ENCODE measurements around the gene SLC5A6. TPM values are rescaled to one million over a fixed set of nuclear protein-coding genes. Genes with fewer than 3 reads are reported as not detected.

The SLC5A6 gene
- polyA plus RNA-seq, 2 of the 4 experiments (the other 2 are of a cell fraction) = 82.7 to 86.7 TPM

- no peak for DNase-seq (ENCODE audit: low read depth in 1 of 2, low spot score in 1 of 2)
- no peak overlapping the region for H3K27ac ChIP-seq
- POLR2A ChIA-PET = no interaction called here
- no peak overlapping the region for H3K4me3 ChIP-seq
- no peak for TF ChIP-seq HES2 (IDR thresholded peaks at IDR 0.05)
- FAIRE-seq = no peak
- no peaks in the 10 kb centered on the region for H3K4me1 ChIP-seq
- 37% methylated on average over 6 of the region's 6 CpGs for WGBS (ENCODE audit: missing lambda C conversion rate)
- no peaks in the 10 kb centered on the region for H3K9me3 ChIP-seq
- CTCF ChIA-PET = interaction anchor here (0.9 to 5.1 kb wide), 8 partner anchors 9 to 100 kb away, joined by 3 to 34 read pairs (median 5); no protein-coding TSS in a partner anchor
- H3K4me2 ChIP-seq = no peak overlapping the region
- ATAC-seq = peak in 1 of 2 experiments; percentile 51; a peak in 3 of 6 replicates
These were observed 26.6 kb downstream of the SLC5A6 start for GRCh38 chr2:27185331-27186026.

GRCh38 chr2:27184115-27184514, 28.0 kb downstream of the SLC5A6 start:
- H3K4me1 ChIP-seq = no peaks in the 10 kb centered on the region
- ChIA-PET POLR2A (no interaction called here), CTCF (interaction anchor here (0.7 to 3.6 kb wide), 7 partner anchors 8 to 391 kb away, joined by 3 to 16 read pairs (median 5); no protein-coding TSS in a partner anchor)
- H3K4me3 ChIP-seq = no peak overlapping the region
- no peak overlapping the region for H3K4me2 ChIP-seq
- H3K9me3 ChIP-seq = no peaks in the 10 kb centered on the region
- TF ChIP-seq POLR2A (IDR thresholded peaks at IDR 0.05; ENCODE audit: low read length) (no peak), MAFK (IDR thresholded peaks at IDR 0.05; ENCODE audit: partially characterized antibody) (no peak), EP300 (IDR thresholded peaks at IDR 0.05) (no peak), E2F6 (IDR thresholded peaks at IDR 0.05; ENCODE audit: borderline replicate concordance, low read depth) (no peak), BCL3 (IDR thresholded peaks at IDR 0.05) (no peak), PBX3 (IDR thresholded peaks at IDR 0.05) (no peak), TFCP2L1 (CRISPR knock-in tag; IDR thresholded peaks at IDR 0.05) (no peak), HOXB13 (CRISPR knock-in tag; IDR thresholded peaks at IDR 0.05; ENCODE audit: low read depth) (no peak), CTCF (IDR thresholded peaks at IDR 0.05) (no peak), HES2 (IDR thresholded peaks at IDR 0.05) (no peak), RAD21 (conservative IDR thresholded peaks at IDR 0.05 in 1 of 2, IDR thresholded peaks at IDR 0.05 in 1 of 2) (no peak), TP53 (CRISPR knock-in tag; IDR thresholded peaks at IDR 0.05) (no peak), RFX5 (IDR thresholded peaks at IDR 0.05) (no peak), JUN (IDR thresholded peaks at IDR 0.05) (no peak), GATA3 (IDR thresholded peaks at IDR 0.05; ENCODE audit: borderline replicate concordance) (no peak), SMC3 (IDR thresholded peaks at IDR 0.05) (no peak), NR3C1 (IDR thresholded peaks at IDR 0.05) (no peak), ESRRA (IDR thresholded peaks at IDR 0.05; ENCODE audit: borderline replicate concordance, low read length) (no peak), HOXA7 (CRISPR knock-in tag; IDR thresholded peaks at IDR 0.05) (no peak)
- WGBS (ENCODE audit: missing lambda C conversion rate) = 58% methylated on average over 4 of the region's 4 CpGs
- ATAC-seq (0 out of 6 replicates have a peak, but pooled peaks of 1 of the 2 experiments have one; percentile 18), FAIRE-seq (no peak), DNase-seq (ENCODE audit: low read depth in 1 of 2, low spot score in 1 of 2) (no peak)
- H3K27ac ChIP-seq = no peak overlapping the region
